ENCODE results near the gene DHRSX.
"Not testable (repeated sequence)": the region's sequence is repeated elsewhere in the genome, so short reads cannot be mapped to it uniquely, and the experiment has no call there.

DHRSX gene

DNA sequence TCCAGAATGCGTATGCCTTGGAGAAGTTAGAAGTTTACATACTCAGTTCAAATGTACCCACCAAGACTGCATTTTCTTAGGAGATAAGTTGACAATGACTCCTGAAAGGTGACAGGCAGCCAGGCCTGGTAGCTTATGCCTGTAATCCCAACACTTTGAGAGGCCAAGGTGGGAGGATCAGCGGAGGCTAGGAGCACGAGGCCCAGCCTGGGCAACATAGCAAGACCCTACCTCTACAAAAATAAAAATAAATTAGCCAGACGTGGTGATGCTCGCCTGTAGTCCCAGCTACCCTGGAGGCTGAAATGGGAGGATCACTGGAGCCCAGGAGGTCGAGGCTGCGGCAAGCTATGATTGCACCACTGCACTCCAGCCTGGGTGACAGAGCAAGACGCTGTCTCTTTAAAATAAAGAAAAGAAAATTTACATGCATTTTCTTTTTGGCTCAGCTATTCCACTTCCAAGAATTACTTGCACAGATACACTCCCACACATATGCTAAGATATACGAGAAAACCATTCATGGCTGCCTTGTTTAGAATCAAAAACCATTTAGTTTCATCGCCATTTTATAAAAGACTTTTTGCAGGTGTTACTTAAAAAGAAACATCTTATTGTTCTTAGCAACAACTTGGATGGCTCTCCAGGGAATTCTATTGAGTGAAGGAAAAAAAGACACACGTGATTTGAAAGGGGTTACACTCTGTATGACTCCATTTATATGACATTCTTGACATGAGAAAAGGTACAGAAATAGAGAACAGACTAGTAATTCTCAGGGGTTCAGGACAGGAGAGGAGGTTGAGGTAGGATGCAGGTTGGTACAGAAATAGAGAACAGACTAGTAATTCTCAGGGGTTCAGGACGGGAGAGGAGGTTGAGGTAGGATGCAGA, 66.3 kb downstream of the DHRSX start:
- Histone ChIP-seq H3K36me3 (ENCODE audit: insufficient read depth, low read length) (peaks cover under 1% of the 10 kb centered on the region; the same call in 1 of the 2 replicates), H3K9me3 (ENCODE audit: control insufficient read depth, insufficient read depth, low read length) (peaks cover 3% of the 10 kb centered on the region; the same call in 1 of the 2 replicates), H3K9ac (ENCODE audit: low read depth, low read length) (no peak overlapping the region), H3K4me1 (ENCODE audit: insufficient read depth, low read length) (no peaks in the 10 kb centered on the region)

DNA sequence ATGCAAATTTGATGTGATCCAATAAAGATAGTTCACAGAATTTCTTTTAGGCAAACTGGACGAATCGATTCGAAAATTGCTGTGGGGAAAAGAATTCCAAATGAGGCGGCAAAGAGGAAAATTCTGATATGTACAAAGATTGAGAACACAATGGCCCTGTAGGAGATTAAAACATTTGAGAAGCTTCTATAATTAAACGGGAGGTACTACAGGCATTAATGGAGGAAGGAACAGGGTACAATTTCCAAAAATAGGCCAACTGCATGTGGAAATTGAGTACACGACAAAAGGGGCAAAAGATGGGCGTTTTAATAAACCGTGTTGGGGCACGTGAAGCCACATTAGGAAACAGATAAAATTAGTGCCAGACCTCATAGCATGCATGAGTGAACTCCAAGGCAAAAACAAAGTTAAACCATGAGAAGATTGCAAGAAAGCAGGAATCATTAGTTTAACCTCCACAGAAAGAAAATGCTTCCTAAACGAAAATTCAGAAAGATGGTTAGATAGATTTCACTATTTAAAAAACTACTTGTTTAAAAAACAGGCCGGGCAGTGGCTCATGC, 68.4 kb downstream of the DHRSX start:
- H3K36me3 ChIP-seq (ENCODE audit: insufficient read depth, low read length): no peaks in the 10 kb centered on the region
- H3K9me3 ChIP-seq (ENCODE audit: control insufficient read depth, insufficient read depth, low read length): no peaks in the 10 kb centered on the region
- H3K9ac ChIP-seq (ENCODE audit: low read depth, low read length): no peak overlapping the region
- H3K4me1 ChIP-seq (ENCODE audit: insufficient read depth, low read length): no peaks in the 10 kb centered on the region

DNA sequence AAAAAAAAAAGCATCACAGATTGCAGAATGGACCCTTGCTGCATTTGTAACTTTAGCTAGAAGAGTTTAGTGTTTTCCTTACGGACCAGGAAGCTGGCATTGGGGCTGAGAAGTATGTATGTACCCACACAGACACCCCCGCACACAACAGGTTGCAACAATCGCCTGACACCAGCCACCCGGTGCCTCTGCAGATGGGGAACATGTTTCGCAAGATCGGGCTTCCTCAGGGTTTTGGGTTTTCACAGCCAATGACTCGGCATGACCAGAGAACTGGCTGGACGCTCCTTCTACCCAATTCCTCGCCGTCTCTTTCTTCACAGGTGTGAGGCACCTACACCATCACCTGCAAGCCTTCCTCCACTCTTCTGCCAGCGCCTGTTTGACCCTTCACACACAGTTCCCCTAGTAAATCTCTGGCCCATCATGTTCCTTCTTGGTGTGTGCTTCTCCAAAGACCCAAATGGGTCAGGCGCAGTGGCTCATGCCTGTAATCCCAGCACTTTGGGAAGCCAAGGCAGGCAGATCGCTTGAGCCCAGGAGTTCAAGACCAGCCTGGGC, 70.4 kb downstream of the DHRSX start:
- H3K36me3 ChIP-seq (ENCODE audit: insufficient read depth, low read length): no peaks in the 10 kb centered on the region
- no peaks in the 10 kb centered on the region for H3K9me3 ChIP-seq (ENCODE audit: control insufficient read depth, insufficient read depth, low read length)
- H3K4me1 ChIP-seq (ENCODE audit: insufficient read depth, low read length): 0 out of 2 replicates have a peak, but pooled peaks cover 8% of the 10 kb centered on the region

DNA sequence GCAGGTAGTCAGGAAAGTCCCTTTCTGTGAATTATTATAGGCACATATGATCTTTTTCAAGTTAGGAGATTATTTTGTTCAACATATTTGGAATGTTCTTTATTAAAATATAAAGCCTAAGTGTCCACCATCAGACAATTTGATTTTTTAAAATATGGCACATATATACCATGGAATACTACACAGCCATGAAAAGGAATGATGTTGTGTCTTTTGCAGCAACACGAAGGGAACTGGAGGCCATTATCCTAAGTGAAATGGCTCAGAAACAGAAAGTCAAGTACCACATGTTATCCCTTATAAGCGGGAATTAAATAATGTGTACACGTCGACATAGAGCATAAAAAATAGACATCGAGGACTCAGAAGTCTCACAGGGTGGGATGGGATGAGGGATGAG, 73.0 kb downstream of the DHRSX start:
- Histone ChIP-seq H3K4me1 (ENCODE audit: insufficient read depth, low read length) (0 out of 2 replicates have a peak, but pooled peaks cover 10% of the 10 kb centered on the region), H3K9ac (ENCODE audit: low read depth, low read length) (no peak overlapping the region), H3K9me3 (ENCODE audit: control insufficient read depth, insufficient read depth, low read length) (no peaks in the 10 kb centered on the region), H3K36me3 (ENCODE audit: insufficient read depth, low read length) (no peaks in the 10 kb centered on the region; the same call in none of the 2 replicates)

More for the DNA sequence above, 70.4 kb downstream of the DHRSX start:
- H3K9ac ChIP-seq (ENCODE audit: low read depth, low read length): no peak overlapping the region

DNA sequence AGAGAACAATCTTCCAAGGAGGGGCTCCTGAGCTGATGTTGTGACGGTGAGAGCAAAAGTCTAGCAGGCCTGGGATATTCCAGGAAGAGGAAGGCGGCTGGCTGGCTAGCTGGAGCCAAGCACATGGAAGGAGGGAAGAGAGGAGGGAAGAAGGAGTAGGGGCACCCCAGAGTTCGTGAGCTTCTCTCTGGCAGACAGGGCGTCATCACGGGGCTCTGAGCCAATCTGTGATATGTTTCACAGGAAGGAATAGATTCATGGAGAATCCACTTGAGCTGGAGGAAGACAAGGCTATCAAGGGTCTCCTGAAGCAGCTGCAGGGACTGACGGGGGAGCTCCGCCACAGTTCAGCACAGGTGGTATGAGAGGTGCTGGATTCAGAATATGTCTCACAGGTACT, 73.6 kb downstream of the DHRSX start:
- no peaks in the 10 kb centered on the region for H3K9me3 ChIP-seq (ENCODE audit: control insufficient read depth, insufficient read depth, low read length)
- 0 out of 2 replicates have a peak, but pooled peaks cover 10% of the 10 kb centered on the region for H3K4me1 ChIP-seq (ENCODE audit: insufficient read depth, low read length)
- no peak overlapping the region for H3K9ac ChIP-seq (ENCODE audit: low read depth, low read length)
- no peaks in the 10 kb centered on the region; the same call in none of the 2 replicates for H3K36me3 ChIP-seq (ENCODE audit: insufficient read depth, low read length)

DNA sequence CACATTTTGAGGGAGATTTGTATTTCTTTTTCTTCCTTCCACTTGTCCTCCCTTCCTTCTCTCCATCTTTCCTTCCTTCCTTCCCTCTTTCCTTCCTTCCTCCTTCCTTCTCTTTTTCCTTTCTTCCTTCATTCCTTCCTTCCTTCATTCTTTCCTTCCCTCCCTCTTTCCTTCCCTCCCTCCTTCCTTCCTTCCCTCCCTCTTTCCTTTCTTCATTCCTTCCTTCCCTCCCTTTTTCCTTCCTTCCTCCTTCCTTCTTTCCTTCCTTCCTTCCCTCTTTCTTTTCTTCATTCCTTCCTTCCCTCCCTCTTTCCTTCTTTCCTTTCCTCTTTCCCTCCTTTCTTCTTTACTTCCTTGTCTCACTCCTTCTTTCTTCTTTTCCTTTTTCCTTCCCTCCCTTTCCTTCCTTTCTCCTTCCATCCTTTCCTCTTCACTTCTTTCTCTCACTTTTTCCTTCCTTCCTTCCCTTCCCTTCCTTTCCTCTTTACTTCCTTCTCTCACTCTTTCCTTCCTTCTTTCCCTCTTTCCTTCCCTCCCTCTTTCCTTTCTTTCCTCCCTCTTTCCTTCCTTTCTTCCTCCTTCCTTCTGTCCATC, 74.4 kb downstream of the DHRSX start:
- no peaks in the 10 kb centered on the region for H3K9me3 ChIP-seq (ENCODE audit: control insufficient read depth, insufficient read depth, low read length)
- 0 out of 2 replicates have a peak, but pooled peaks cover 16% of the 10 kb centered on the region for H3K4me1 ChIP-seq (ENCODE audit: insufficient read depth, low read length)
- peaks cover 4% of the 10 kb centered on the region for H3K36me3 ChIP-seq (ENCODE audit: insufficient read depth, low read length)
- H3K9ac ChIP-seq (ENCODE audit: low read depth, low read length): no peak overlapping the region

DNA sequence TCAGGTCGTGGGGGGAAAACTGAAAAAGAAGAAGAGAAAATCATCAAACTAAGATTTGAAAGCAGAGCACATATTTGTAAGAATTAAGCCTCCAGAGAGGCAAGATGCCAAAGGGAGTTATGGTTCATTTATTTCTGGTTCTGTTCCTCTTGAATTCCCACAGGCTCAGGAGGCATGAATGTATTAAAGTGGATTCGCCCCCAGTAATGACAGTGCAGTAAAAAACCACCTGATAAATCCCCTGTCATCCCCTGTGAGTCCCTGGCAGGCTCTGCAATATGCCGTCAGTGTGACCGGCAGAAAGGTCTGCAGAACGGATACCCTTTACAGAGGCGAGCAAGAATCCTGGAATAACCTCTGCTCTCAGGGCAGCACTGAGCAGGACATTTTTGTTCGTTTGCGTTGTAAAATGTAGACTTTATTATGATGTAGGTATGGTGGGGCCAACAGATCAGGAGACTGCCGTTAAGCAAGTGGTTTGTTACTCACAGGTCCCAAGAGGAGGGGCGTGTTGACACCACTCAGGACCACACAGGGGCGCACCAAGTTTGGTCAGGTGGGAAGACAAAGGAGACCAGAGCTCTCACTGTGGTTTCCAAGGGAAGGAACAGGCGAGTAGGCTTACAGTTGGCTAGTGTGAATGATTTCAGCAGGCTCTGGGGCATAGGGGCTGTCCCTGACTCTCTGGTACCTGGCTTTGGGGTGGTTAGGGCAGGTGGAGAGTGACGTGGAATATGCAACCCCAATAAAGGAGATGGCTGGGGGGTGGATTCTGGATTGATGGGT, 75.3 kb downstream of the DHRSX start:
- H3K36me3 ChIP-seq (ENCODE audit: insufficient read depth, low read length): peaks cover 4% of the 10 kb centered on the region
- H3K9me3 ChIP-seq (ENCODE audit: control insufficient read depth, insufficient read depth, low read length): no peaks in the 10 kb centered on the region
- no peak overlapping the region for H3K9ac ChIP-seq (ENCODE audit: low read depth, low read length)
- H3K4me1 ChIP-seq (ENCODE audit: insufficient read depth, low read length): 0 out of 2 replicates have a peak, but pooled peaks cover 17% of the 10 kb centered on the region

DNA sequence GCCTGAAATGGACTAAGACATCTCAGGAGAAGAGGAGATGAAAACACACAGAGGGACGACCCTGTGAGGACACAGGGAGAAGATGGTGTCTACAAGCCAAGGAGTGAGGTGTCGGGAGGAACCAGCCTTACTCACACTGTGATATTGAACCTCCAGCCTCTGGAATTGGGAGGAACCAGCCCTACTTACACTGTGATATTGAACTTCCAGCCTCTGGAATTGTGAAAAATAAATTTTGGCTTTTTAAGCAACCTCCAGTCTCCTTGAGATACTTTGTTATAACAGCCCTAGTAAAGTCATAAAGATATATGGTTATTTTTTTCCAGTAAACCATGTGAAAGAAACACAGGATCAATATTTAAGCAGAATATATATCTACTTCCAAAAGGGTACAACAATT, 76.5 kb downstream of the DHRSX start:
- Histone ChIP-seq H3K9ac (ENCODE audit: low read depth, low read length) (no peak overlapping the region), H3K9me3 (ENCODE audit: control insufficient read depth, insufficient read depth, low read length) (no peaks in the 10 kb centered on the region), H3K4me1 (ENCODE audit: insufficient read depth, low read length) (0 out of 2 replicates have a peak, but pooled peaks cover 17% of the 10 kb centered on the region), H3K36me3 (ENCODE audit: insufficient read depth, low read length) (peaks cover 4% of the 10 kb centered on the region)

DNA sequence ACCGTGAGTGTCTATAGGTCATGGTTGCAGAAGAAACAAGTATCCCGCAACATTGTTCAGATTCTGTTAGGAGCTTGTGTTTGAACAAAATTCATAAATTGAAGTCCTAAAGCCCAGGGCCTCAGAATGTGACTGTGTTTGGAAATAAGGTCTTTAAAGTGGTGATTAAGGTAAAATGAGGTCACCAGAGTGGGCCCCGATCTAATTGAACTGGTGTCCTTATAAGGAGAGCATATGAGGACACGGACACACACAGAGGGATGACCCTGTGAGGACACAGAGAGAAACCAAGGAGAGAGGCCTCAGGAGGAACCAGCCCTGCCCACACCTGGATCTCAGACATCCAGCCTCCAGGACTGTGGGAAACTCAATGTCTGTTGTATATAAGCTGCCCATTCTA, 76.9 kb downstream of the DHRSX start:
- H3K9me3 ChIP-seq (ENCODE audit: control insufficient read depth, insufficient read depth, low read length): no peaks in the 10 kb centered on the region
- peaks cover 4% of the 10 kb centered on the region for H3K36me3 ChIP-seq (ENCODE audit: insufficient read depth, low read length)
- no peak overlapping the region for H3K9ac ChIP-seq (ENCODE audit: low read depth, low read length)
- H3K4me1 ChIP-seq (ENCODE audit: insufficient read depth, low read length): 0 out of 2 replicates have a peak, but pooled peaks cover 17% of the 10 kb centered on the region

DNA sequence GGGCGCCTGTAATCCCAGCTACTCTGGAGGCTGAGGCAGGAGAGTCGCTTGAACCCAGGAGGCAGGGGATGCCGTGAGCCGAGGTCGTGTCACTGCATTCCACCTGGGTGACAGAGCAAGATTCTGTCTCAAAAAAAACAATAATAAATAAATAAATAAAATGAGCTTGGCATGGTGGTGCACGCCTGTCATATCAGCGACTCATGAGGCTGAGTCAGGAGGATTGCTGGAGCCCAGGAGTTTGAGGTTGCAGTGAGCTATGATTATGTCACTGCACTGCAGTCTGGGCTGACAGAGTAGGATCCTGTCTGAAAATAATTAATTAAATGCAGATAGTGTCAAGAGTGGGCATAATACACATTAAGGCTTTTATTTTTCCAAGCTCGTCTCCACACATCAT, 77.5 kb downstream of the DHRSX start:
- Histone ChIP-seq H3K9ac (ENCODE audit: low read depth, low read length) (no peak overlapping the region), H3K36me3 (ENCODE audit: insufficient read depth, low read length) (peaks cover 4% of the 10 kb centered on the region), H3K4me1 (ENCODE audit: insufficient read depth, low read length) (0 out of 2 replicates have a peak, but pooled peaks cover 17% of the 10 kb centered on the region), H3K9me3 (ENCODE audit: control insufficient read depth, insufficient read depth, low read length) (no peaks in the 10 kb centered on the region)

DNA sequence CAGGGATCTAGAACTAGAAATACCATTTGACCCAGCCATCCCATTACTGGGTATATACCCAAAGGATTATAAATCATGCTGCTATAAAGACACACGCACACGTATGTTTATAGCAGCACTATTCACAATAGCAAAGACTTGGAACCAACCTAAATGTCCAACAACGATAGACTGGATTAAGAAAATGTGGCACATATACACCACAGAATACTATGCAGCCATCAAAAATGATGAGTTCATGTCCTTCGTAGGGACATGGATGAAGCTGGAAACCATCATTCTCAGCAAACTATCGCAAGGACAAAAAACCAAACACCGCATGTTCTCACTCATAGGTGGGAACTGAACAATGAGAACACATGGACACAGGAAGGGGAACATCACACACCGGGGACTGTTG, 81.4 kb downstream of the DHRSX start:
- H3K9me3 ChIP-seq (ENCODE audit: control insufficient read depth, insufficient read depth, low read length); H3K9ac ChIP-seq (ENCODE audit: low read depth, low read length); H3K36me3 ChIP-seq (ENCODE audit: insufficient read depth, low read length); H3K4me1 ChIP-seq (ENCODE audit: insufficient read depth, low read length): not testable (repeated sequence)

DNA sequence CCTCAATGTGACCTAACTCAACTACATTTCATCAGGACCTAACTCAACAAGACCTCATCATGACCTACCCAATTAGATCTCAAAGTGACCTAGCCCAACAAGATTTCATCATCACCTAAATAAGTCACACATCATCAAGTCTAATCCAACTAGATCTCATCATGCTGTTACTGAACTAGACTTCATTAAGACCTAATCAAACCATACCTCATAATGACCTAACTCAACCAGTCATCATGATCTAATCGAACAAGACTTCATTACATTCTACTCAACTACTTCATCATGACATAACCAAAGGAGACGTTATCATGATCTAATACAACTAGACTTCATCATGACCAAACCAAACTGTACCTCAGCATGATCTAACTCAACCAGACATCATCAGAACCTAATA, 82.8 kb downstream of the DHRSX start:
- Histone ChIP-seq H3K9ac (ENCODE audit: low read depth, low read length) (no peak overlapping the region), H3K4me1 (ENCODE audit: insufficient read depth, low read length) (0 out of 2 replicates have a peak, but pooled peaks cover 7% of the 10 kb centered on the region), H3K36me3 (ENCODE audit: insufficient read depth, low read length) (peaks cover 4% of the 10 kb centered on the region; the same call in 1 of the 2 replicates), H3K9me3 (ENCODE audit: control insufficient read depth, insufficient read depth, low read length) (no peaks in the 10 kb centered on the region)

DNA sequence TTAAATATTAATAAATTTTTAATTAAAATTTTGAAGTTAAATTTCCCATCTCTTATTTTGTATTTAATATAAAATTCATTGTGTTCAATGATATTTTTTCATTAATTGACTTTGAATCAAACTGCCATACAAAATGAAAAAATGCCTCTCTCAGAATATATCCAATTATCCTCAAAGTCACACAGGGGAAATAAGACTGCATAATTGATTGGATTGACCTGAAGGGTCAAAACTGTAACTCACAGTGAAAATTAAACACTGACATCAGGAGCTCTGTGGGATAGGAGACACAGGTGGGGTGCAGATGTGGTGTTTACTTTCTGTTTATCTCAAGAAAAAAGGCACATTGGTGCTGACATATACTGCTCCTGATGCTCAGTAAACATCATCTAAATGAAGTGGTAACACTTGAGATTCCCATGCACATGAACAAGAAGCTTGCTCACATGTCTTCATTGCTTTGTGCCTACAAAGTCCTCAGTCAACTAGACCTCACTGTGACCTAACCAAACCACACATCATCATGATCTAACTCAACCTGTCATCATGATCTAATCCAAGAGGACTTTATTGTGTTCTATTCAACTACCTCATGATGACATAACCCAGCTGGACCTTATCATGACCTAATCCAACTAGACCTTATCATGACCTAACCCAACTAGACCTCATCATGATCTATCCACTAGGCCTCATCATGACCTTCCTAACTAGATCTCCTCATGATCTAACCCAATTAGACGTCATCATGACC, 83.7 kb downstream of the DHRSX start:
- Histone ChIP-seq H3K4me1 (ENCODE audit: insufficient read depth, low read length) (0 out of 2 replicates have a peak, but pooled peaks cover 7% of the 10 kb centered on the region), H3K9me3 (ENCODE audit: control insufficient read depth, insufficient read depth, low read length) (no peaks in the 10 kb centered on the region), H3K36me3 (ENCODE audit: insufficient read depth, low read length) (peaks cover 3% of the 10 kb centered on the region; the same call in 1 of the 2 replicates), H3K9ac (ENCODE audit: low read depth, low read length) (no peak overlapping the region)

Measured in ES-I3 (cell line).